ENCODE data around the gene PDK3. TPM values are rescaled to one million over a fixed set of nuclear protein-coding genes. Genes with fewer than 3 reads are reported as not detected.

Gene PDK3
- total RNA-seq, 4 donors from 2014 or later, result 11.1 to 23.5 (median 16.7) TPM

DNA sequence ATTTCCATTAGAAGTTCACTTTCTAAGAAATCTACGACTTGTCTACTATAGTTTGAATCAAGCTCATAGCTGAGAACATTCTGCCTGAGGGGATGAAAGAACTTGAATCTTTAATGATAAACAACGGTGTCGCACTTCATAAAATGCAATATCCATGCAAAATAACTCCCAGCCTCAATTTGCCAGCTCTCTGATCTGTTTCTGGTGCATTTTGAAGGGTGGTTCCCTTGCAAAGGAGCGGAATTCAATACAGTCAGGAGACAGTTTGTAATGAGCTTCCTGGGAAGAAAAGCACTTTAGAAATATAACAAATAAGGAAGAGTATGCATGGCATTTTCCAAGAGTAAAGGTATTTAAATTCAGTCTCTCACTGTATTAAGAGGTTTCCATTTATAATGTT is 102.1 kb downstream of the PDK3 start:
- TF ChIP-seq, protein P1, sequence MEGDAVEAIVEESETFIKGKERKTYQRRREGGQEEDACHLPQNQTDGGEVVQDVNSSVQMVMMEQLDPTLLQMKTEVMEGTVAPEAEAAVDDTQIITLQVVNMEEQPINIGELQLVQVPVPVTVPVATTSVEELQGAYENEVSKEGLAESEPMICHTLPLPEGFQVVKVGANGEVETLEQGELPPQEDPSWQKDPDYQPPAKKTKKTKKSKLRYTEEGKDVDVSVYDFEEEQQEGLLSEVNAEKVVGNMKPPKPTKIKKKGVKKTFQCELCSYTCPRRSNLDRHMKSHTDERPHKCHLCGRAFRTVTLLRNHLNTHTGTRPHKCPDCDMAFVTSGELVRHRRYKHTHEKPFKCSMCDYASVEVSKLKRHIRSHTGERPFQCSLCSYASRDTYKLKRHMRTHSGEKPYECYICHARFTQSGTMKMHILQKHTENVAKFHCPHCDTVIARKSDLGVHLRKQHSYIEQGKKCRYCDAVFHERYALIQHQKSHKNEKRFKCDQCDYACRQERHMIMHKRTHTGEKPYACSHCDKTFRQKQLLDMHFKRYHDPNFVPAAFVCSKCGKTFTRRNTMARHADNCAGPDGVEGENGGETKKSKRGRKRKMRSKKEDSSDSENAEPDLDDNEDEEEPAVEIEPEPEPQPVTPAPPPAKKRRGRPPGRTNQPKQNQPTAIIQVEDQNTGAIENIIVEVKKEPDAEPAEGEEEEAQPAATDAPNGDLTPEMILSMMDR (IDR thresholded peaks at IDR 0.05; ENCODE audit: low read depth), result no peak

DNA sequence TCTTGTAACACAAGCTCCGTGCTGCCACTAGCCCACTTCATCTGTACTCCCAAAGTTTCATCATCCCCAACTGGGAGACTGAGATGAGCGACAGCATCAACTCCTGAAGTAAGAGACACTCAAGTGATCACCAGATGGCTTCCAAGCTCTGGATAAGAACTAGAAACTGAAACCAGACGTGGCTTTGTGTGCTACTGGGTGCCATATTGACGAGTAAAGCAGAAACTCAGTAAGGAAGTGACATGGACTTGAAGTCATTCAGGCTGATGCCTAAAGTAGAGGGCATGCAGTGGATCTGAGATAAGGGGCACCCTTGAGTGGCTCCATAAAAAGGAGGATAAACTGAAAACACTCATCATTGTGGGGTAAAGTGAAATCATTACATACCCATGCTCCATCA is 109.7 kb downstream of the PDK3 start:
- TF ChIP-seq, protein P1 (IDR thresholded peaks at IDR 0.05; ENCODE audit: low read depth), result no peak

DNA sequence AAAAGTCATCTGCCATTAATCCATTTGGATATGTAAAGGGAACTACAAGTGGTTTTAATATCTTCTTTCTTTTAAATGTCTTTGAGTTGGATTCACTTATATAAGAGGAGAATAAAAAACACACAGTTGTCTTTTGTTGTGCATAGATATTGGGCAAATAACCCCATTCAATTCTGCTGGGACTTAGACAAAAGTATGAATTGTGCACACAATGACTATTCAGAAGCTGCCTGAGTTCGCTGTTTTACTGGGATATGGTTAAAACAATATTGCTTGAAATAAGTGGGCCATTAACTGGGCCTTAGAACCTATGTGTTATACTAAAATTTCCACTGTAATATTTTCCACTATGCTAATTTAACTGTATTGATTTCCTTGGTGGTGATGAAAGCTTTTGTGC is 110.4 kb downstream of the PDK3 start:
- TF ChIP-seq, protein P1 (IDR thresholded peaks at IDR 0.05; ENCODE audit: low read depth), result no peak

DNA sequence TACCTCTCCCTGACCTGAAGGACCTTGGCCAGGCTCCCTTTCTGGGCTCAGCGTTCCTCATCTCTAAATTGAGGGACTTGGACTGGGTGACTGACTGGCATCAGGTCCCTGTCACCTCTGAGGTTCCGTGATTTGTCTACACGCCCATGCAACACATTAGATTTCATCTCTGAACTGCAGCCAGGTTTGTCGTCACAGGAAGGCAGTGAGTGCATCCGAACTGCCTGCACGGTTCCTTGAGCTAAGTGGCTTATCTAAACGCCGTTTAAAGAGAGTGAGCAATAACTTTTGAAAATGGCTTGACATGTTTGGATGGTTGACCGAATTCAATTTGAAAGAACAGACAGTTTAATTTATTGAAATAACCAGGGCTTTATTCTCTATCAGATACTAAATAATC is 112.0 kb downstream of the PDK3 start:
- TF ChIP-seq, protein P1 (IDR thresholded peaks at IDR 0.05; ENCODE audit: low read depth), result no peak

Small RNAs within 50 kb of the gene (small RNA-seq; reads per million reads assigned to genes)
- not detected for gene SNRPEP9

Other genes starting within 250 kb of the PDK3 start
- gene SUPT20HL2, start 151.2 kb upstream of the PDK3 start, total RNA-seq, result not detected
- not detected for gene SUPT20HL1, start 104.6 kb upstream of the PDK3 start, total RNA-seq
- gene PCYT1B, start 182.1 kb downstream of the PDK3 start, total RNA-seq, result not detected
- gene POLA1, start 228.6 kb downstream of the PDK3 start, total RNA-seq, result 10 to 100 TPM in 3 of 4 donors, 1 to 10 TPM in 1; 9.5 to 18.4 (median 11.2) TPM

All from subcutaneous adipose tissue (tissue), 4 donors.